ENCODE results near the gene GABRD. TPM values are rescaled to one million over a fixed set of nuclear protein-coding genes. Genes with fewer than 3 reads are reported as not detected.

Gene GABRD
- total and polyA plus RNA-seq, 2 of the 13 experiments (the other 11 are each of a cell fraction or from before 2014, with no cell fraction given), result not detected

DNA sequence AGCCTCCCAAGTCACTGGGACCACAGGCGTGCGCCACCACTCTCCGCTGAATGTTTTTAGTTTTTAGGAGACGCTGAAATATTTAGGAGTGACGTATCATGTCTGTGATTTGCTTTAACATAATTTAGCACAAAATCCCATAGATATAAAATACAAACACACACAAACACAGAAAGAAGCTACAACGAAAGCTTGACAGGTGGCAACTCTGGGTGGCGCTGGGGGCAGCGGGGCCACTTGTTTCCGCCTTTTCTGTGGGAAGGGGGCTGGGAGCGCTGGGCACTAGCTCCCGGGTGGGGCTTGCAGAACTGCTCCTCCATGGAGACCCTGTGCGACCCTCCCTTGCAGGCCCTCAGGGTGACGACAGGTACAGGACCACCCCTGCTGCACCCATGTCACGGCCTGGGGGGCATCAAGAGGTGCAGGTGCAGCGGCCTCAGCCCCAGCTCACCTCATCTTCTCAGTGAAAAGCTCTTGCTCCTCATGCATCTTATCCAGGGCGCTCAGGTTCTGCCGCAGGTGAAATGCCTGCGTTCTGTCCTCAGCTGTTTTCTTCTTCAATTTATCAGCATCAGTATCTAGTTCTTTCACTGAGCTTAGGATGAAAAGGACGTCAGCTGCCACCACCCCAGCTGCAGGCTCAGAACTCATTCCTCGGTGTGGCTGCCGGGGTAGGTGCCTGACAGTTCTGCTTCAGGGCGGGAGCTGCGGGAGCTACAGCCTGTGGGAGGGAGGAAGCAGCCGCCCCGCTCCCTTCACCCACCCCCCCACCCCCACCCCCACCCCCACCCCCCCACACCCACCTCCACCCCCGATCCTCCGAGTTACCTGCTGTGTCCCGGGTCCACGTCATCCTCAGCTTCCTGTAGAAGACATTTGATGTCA, 30.8 kb upstream of the GABRD start:
- 65% methylated on average over 17 of the region's 29 CpGs for WGBS (ENCODE audit: low lambda C conversion rate)
- FAIRE-seq, result no peak
- no peak for DNase-seq (ENCODE audit: low spot score)
- no TSS peak for BruUV-seq (replicated peaks)
- no peak overlapping the region for H3K9ac ChIP-seq (ENCODE audit: insufficient read depth, low read depth, low read length)
- intact Hi-C loops (cut with micrococcal nuclease; ENCODE audit: unreplicated experiment) (no loop called here), in situ Hi-C loops (cut with HindIII; ENCODE audit: extremely low pct_ligation_motif_present, low pct_unique_long_range_greater_than_20kb) (no loop called here)
- no peaks in the 10 kb centered on the region for H3K36me3 ChIP-seq (replicated peaks in 1 of 2; ENCODE audit: control insufficient read depth in 1 of 2, insufficient read depth in 2 of 2, low read length in 2 of 2)
- H3K79me2 ChIP-seq (ENCODE audit: insufficient read depth, low read length), result no peaks in the 10 kb centered on the region
- no peaks in the 10 kb centered on the region for H4K20me1 ChIP-seq (ENCODE audit: insufficient read depth, low read length)
- H3K9me3 ChIP-seq (ENCODE audit: low read length), result no peaks in the 10 kb centered on the region
- ATAC-seq, result no peak
- ChIA-PET POLR2A (no interaction called here), CTCF (ENCODE audit: low intra/inter-chr PET ratio, low total read pairs) (no interaction called here)
- H3K4me2 ChIP-seq (ENCODE audit: low read depth, low read length), result no peak overlapping the region
- peaks cover 52% of the 10 kb centered on the region for H3K4me1 ChIP-seq (ENCODE audit: insufficient read depth, low read length)
- H3K27ac ChIP-seq (ENCODE audit: extremely low read length, insufficient read depth, low read length), result no peak overlapping the region
- no peak overlapping the region for H3K4me3 ChIP-seq (replicated peaks in 1 of 3; ENCODE audit: insufficient read depth in 1 of 3, low read depth in 2 of 3, low read length in 3 of 3)
- H3K27me3 ChIP-seq (ENCODE audit: control insufficient read depth in 1 of 2, insufficient read depth in 2 of 2, low read length in 2 of 2), result peaks cover 18 to 54% of the 10 kb centered on the region in 2 experiments; a peak in 4 of 5 replicates
- H2AFZ ChIP-seq (ENCODE audit: low read length), result no peak overlapping the region
- no peak for TF ChIP-seq KMT2B (CRISPR knock-in tag; IDR thresholded peaks at IDR 0.05)
- 0 out of 2 replicates have a peak, but pooled peaks have one; percentile 57 for TF ChIP-seq PCBP1 (IDR thresholded peaks at IDR 0.05; ENCODE audit: borderline replicate concordance, low read depth, low read length)

DNA sequence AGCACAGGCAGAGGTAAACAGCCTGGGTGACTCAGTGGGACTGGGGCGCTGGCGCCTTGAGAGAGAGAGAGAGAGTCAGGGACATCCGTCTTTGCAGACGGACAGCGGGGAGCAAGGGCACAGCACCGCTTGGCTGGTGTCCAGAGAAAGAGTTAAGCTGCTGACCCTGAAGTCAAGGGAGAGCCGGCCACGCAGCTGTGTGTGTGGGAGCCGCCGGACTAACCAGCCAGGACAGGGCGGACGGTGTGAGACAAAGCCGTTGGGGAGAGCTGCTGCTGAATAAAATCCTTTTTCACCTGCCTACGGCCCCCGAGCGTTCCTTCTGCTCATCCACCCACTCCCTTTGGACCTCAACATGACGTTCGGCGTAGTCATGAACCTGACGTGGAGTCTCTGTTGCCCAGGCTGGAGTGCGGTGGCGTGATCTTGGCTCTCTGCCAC, 30.0 kb upstream of the GABRD start:
- in situ Hi-C loops (cut with HindIII; ENCODE audit: extremely low pct_ligation_motif_present, low pct_unique_long_range_greater_than_20kb) (no loop called here), intact Hi-C loops (cut with micrococcal nuclease; ENCODE audit: unreplicated experiment) (no loop called here)
- no peaks in the 10 kb centered on the region for H3K79me2 ChIP-seq (ENCODE audit: insufficient read depth, low read length)
- WGBS (ENCODE audit: low lambda C conversion rate), result 21% methylated on average over 12 of the region's 22 CpGs
- H3K4me3 ChIP-seq (replicated peaks in 1 of 3; ENCODE audit: insufficient read depth in 1 of 3, low read depth in 2 of 3, low read length in 3 of 3), result no peak overlapping the region
- H2AFZ ChIP-seq (ENCODE audit: low read length), result no peak overlapping the region
- H3K9me3 ChIP-seq (ENCODE audit: low read length), result no peaks in the 10 kb centered on the region
- no TSS peak for BruUV-seq (replicated peaks)
- ChIA-PET POLR2A (no interaction called here), CTCF (ENCODE audit: low intra/inter-chr PET ratio, low total read pairs) (no interaction called here)
- ATAC-seq, result peak; percentile 15; the same call in 2 of the 3 replicates
- peaks cover 18 to 54% of the 10 kb centered on the region in 2 experiments; a peak in 4 of 5 replicates for H3K27me3 ChIP-seq (ENCODE audit: control insufficient read depth in 1 of 2, insufficient read depth in 2 of 2, low read length in 2 of 2)
- DNase-seq (ENCODE audit: low spot score), result no peak
- H3K27ac ChIP-seq (ENCODE audit: extremely low read length, insufficient read depth, low read length), result no peak overlapping the region
- FAIRE-seq, result no peak
- no peak overlapping the region for H3K9ac ChIP-seq (ENCODE audit: insufficient read depth, low read depth, low read length)
- peak overlapping the region; percentile 23; the same call in 1 of the 2 replicates for H3K4me2 ChIP-seq (ENCODE audit: low read depth, low read length)
- H3K4me1 ChIP-seq (ENCODE audit: insufficient read depth, low read length), result peaks cover 51% of the 10 kb centered on the region
- no peaks in the 10 kb centered on the region for H3K36me3 ChIP-seq (replicated peaks in 1 of 2; ENCODE audit: control insufficient read depth in 1 of 2, insufficient read depth in 2 of 2, low read length in 2 of 2)
- no peaks in the 10 kb centered on the region for H4K20me1 ChIP-seq (ENCODE audit: insufficient read depth, low read length)
- TF ChIP-seq, protein P1, sequence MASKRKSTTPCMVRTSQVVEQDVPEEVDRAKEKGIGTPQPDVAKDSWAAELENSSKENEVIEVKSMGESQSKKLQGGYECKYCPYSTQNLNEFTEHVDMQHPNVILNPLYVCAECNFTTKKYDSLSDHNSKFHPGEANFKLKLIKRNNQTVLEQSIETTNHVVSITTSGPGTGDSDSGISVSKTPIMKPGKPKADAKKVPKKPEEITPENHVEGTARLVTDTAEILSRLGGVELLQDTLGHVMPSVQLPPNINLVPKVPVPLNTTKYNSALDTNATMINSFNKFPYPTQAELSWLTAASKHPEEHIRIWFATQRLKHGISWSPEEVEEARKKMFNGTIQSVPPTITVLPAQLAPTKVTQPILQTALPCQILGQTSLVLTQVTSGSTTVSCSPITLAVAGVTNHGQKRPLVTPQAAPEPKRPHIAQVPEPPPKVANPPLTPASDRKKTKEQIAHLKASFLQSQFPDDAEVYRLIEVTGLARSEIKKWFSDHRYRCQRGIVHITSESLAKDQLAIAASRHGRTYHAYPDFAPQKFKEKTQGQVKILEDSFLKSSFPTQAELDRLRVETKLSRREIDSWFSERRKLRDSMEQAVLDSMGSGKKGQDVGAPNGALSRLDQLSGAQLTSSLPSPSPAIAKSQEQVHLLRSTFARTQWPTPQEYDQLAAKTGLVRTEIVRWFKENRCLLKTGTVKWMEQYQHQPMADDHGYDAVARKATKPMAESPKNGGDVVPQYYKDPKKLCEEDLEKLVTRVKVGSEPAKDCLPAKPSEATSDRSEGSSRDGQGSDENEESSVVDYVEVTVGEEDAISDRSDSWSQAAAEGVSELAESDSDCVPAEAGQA (IDR thresholded peaks at IDR 0.05; ENCODE audit: low read depth), result no peak
- TF ChIP-seq, protein P1 (CRISPR knock-in tag; IDR thresholded peaks at IDR 0.05; ENCODE audit: borderline replicate concordance), result no peak
- TF ChIP-seq, protein P2, sequence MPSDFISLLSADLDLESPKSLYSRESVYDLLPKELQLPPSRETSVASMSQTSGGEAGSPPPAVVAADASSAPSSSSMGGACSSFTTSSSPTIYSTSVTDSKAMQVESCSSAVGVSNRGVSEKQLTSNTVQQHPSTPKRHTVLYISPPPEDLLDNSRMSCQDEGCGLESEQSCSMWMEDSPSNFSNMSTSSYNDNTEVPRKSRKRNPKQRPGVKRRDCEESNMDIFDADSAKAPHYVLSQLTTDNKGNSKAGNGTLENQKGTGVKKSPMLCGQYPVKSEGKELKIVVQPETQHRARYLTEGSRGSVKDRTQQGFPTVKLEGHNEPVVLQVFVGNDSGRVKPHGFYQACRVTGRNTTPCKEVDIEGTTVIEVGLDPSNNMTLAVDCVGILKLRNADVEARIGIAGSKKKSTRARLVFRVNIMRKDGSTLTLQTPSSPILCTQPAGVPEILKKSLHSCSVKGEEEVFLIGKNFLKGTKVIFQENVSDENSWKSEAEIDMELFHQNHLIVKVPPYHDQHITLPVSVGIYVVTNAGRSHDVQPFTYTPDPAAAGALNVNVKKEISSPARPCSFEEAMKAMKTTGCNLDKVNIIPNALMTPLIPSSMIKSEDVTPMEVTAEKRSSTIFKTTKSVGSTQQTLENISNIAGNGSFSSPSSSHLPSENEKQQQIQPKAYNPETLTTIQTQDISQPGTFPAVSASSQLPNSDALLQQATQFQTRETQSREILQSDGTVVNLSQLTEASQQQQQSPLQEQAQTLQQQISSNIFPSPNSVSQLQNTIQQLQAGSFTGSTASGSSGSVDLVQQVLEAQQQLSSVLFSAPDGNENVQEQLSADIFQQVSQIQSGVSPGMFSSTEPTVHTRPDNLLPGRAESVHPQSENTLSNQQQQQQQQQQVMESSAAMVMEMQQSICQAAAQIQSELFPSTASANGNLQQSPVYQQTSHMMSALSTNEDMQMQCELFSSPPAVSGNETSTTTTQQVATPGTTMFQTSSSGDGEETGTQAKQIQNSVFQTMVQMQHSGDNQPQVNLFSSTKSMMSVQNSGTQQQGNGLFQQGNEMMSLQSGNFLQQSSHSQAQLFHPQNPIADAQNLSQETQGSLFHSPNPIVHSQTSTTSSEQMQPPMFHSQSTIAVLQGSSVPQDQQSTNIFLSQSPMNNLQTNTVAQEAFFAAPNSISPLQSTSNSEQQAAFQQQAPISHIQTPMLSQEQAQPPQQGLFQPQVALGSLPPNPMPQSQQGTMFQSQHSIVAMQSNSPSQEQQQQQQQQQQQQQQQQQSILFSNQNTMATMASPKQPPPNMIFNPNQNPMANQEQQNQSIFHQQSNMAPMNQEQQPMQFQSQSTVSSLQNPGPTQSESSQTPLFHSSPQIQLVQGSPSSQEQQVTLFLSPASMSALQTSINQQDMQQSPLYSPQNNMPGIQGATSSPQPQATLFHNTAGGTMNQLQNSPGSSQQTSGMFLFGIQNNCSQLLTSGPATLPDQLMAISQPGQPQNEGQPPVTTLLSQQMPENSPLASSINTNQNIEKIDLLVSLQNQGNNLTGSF (CRISPR knock-in tag; IDR thresholded peaks at IDR 0.05), result no peak

Data from HepG2 (cell line).